ENCODE data around the gene GLDC.

DNA sequence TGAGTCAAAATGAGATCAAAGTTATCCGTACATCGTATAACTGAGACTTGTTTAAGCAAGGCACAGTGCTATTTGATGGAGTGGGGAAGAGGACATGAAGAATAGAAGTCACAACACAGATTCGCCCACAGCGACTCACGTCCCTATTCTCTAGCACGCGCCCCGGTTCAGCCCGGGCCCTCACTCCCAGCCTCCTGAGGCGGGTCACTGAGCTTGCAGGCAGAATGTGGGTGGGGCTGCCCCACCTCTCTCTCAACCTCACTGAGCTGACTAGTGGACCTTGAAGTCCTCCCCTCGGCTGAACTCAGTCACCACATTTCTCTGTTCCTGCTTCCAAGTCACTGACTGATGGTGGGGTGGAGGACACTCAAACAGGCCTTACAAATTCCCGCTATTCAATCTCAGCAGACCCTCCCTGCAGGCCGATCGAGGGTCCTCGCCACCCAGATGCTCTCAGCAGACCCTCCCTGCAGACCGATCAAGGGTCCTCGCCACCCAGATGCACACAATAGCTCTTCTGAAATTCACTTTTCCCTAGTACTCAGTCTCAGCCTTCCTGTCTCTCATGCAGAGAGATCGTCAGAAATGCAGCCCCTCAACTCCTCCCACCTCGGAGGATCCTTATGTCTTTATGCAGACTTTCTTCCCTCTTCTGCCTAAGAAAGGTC lies 12.9 kb downstream of the GLDC start:
- TF ChIP-seq FOXP2 (optimal IDR thresholded peaks at IDR 0.05; ENCODE audit: control extremely low read depth, extremely low read length, insufficient read depth) = no peak
- no peak for TF ChIP-seq EZH2 (IDR thresholded peaks at IDR 0.05)
